ENCODE results near the gene SHROOM3.
"Not testable (repeated sequence)": the region's sequence is repeated elsewhere in the genome, so short reads cannot be mapped to it uniquely, and the experiment has no call there.

SHROOM3 gene

DNA sequence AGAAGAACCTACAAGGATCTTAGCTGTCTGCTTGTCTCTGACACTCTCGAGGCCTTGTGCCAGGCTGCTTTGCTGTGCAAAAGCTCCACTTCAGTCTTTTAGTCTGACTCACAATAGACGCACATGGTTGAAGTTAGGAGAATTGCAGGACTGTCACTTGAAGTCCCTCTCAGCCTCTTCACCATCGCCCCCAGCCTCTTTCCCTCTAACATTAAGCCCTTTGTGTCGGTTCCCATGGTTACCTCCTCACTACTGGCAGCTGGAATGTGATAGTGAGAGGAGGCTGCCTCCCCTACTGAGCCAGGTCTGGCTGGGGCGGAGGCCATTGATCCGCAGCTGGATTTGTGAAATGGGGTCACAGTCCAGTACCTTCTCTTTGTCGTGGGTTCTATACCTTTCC, 261.1 kb downstream of the SHROOM3 start:
- DNase-seq (ENCODE audit: low read depth in 2 of 2), result no peak

DNA sequence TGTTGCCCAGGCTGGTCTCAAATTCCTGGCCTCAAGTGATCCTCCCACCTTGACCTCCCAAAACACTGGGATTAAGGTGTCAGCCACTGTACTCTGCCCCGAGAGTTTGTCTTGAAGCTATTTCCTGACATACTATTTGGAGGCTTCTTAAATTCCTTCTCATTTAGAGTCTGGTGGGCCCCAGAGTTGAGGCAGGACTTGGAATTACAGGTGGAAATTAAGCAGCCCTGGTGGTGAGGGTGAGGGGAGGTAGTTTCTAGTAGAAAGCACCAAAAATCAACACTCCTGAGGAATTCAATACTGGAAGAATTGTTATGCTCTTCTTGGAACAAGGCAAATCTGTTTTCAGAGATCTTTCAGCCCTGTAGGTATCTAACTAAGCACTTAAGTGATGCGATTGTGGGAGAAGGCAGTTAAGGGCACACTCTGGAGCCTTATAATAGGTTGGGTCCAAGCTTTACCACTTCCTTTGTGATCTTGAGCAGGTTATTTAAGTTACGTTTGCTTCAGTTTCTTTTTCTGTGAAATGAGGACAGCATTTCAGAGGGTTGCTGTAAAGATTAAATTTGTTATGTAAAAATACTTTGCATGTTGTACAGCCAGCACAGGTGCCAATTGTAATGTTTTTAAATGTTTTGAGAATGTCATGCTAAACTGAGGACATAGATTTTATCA, 262.2 kb downstream of the SHROOM3 start:
- no peak for DNase-seq (ENCODE audit: low read depth in 2 of 2)

DNA sequence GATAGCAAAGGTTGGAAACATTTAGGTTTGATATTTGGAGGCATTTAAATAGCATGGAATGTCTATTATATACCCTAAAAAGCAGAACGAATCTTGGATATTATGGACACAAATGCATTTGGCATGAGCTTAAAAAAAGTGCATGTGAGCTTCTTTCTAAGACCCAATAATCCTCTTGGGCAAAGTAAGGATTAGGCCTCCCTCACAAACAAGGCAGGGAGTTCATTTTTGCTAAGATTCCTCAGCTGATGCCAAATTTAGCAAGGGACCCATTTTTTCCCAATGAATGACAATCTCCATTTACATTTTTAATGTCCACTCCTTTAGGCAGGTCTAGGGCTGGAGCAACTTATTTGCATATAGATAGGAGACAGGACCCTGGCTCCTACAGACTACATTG, 263.1 kb downstream of the SHROOM3 start:
- DNase-seq (ENCODE audit: low read depth in 2 of 2), result no peak

DNA sequence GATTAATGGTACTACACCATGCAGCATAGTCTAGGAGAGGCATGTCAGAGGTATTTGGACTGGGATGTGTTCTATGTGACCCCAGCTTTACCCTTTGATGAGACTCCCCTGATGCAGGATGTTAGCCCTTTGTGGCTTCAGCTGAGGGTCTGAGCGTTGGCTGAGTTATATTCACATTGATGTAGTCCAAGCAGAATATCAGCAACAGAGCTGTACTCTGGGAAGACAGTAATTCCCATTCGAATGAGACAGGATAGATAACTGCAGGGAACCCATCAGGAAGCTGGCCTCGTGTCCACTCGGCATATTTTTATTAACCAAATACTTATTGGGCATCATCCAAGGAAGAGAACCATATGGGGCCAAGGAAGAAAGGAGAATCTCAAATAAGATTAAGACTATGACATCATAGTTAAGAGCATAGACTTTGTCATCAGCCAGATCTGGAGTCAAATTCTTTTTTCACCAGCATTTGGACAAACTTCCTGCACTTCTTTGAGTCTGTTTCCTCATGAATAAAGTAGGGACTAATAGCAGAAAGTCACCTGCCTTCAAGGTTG, 264.8 kb downstream of the SHROOM3 start:
- DNase-seq (ENCODE audit: low read depth in 2 of 2), result no peak

DNA sequence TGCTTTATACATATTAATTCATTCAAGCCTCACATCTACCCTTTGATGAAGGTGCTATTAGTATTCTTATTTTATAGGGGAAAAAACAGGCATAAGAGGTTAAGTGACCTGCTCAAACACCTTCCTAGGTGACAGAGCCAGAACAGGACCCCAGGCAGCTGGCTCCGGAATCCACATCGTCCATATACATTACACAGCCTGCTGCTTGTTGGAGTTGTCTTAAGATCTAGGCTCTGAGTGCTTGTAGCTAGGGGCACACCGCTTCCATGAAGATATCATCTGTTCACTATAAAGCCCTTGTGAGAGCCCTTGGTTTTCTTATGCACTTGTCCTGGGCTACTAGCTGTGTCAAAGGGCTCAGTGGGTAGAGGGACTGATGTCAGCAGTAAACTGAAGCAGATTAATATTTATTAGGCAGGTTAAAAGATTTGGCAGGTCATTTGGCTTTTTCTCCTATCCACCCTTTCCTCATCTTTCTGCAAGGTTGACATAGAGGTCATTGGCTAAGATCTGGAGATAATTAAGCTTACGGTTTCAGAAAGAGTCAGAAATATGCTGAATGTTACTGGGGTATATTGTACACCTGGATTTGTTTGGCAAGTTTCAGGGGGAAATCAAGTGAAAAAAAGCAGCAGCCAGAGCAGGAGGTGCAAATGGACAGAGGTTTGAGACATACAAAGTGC, 267.6 kb downstream of the SHROOM3 start:
- DNase-seq (ENCODE audit: low read depth in 2 of 2), result no peak

DNA sequence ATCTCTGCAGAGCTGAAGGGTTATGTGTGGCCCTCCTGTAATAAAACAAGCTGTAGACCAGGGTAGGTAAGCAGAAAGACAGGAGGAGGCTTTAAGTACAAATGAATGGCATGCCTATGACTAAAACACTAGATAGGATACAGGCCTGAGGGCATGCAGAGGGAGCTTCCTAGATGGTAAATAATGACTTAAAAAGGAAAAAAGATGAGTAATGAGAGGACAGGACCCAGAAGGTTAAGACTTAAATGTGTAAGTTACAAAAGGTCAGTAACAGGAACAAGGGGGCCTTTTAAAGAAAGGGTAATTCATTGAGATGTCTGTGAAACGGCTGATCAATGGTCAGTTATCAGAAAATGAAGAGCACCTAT, 268.1 kb downstream of the SHROOM3 start:
- no peak for DNase-seq (ENCODE audit: low read depth in 2 of 2)

DNA sequence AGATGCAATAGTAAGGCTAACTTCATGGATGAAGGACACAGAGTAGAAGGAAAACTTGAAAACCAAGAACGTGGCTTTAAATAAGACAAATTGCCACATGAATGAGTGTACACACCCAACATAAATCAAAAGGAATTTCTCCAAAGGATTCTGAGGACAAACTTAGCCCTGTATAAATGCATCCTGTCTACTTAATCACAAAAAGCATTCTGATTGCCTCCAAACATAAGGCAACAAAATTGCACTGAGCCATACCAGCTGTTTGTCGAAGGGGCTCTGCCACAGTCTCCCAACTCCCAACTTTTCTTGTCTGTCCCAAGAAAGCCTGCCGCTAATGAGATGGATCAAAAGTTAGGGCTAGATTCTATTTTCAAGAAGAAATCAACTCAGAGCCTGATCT, 268.6 kb downstream of the SHROOM3 start:
- DNase-seq (ENCODE audit: low read depth in 2 of 2), result no peak

DNA sequence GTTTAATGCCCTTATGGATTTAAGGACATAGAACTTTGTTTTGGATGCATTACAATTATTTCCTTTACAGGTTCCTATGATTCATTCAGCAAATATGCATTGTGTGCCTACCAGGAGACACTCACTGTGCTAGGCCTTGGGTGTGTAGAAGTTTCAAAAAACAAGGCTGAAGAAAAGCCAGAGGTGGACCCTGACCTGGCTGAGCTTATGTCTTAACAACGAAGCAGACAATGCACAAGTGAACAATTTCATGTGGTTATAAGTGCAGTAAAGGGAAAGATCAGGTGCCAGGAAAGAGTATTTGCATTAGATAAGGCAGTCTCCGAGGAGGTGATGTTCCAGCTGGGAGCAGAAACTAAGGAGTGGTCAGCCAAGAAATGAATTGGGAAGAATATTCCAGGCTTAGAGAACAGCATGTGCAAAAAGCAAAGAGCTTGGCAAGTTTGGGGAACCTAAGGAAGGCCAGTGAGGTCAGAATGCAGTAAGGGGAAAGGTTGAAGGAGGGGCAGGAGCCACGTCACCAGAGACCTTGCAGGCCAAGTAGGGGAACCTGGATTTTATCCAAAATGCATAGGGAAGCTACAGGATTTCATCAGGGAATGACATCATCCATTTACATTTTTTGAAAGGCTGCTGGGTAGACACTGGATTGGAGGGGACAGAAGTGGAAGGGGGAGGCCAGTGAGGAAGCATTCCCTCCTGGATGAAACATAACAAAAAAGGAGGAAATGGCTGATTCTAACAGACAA, 269.3 kb downstream of the SHROOM3 start:
- DNase-seq (ENCODE audit: low read depth in 2 of 2), result no peak

DNA sequence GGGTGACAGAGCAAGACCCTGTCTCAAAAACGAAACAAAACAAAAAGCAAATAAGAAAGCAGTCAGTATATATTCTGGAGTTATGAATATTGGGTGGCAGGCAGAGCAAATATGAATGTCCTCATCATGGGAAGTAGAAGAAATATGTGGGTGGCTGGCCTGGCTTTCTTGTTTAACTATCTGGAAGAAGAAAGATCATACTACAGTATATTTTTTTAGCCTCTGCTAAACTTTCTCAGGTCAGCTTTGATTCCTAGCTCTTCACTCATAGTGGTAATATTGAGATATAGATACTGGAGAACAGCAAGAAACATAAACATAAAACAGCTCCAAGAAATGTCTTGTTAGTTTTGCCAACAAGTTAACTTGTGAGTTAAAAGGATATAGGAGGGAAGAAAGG, 270.4 kb downstream of the SHROOM3 start:
- no peak for DNase-seq (ENCODE audit: low read depth in 2 of 2)

DNA sequence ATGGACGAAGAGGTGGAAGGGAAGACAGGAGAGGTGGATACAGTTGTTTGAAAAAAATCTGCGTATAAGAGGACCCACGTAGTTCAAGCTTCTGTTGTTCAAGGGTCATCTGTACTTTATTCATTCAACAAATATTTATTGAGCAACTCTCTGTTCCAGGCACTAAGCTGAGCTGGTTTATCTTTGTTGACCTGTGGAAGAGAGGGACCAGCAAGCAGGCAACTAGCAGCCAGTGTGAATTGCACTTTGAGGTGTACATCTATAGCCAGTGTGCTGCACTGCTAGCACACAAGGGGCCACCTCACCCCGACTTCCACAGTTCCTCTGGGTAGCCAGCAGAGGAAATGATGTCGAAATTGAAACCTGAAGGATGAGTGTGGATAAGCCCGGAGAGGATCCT, 271.6 kb downstream of the SHROOM3 start:
- no peak for DNase-seq (ENCODE audit: low read depth in 2 of 2)

DNA sequence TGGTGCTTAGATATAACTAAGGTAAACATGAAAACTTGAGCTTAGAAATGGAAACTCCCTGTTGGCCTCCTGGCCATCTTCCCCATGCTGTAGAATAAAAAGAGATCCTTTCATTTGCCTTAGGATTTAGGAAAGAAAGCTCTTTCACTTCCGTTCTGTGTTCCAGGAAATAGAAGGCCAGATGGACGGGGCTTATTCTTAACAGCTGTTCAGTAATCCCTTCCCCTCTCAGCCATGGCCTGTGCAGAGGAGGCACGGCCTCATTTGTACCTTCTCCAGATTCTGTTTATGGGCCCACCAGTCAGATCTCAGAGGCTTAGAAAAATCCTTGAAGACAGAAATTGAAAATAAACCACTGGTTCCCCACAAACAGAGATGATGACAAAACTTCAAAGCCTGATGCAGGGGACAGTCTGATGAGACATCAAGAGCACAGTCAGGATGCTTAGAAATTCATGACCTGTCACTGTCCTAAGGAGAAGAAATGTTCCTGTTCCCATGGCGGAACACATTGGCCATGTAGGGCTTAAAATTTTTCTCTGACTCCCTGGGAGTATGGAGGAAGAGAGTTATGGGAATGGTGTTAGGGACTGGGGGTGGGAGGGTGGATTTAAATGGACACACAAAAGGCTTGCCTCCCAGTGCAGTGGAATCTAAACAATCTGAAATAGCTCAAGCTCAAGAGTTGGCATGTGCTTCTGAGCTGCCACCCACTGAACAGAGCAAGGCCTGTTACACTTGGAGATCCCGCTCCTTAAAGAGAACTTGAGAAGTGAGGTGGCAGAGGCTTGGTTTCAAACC, 274.1 kb downstream of the SHROOM3 start:
- no peak for DNase-seq (ENCODE audit: low read depth in 2 of 2)

DNA sequence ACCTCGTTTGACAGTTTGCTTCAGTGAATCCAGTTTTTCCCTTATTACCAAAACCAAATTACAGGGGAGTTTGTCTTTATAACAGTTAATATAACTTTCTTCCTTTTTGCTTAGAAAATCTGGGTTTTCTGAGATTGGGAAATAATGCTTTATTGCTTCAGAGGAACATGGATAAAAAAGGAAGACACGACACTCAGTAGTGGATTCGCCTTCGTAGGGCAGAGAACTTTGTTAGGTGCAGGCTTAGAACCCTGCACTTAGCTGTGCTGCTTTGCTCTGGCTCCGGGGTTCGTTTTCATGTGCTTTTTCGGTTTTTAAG, 274.7 kb downstream of the SHROOM3 start:
- no peak for DNase-seq (ENCODE audit: low read depth in 2 of 2)

DNA sequence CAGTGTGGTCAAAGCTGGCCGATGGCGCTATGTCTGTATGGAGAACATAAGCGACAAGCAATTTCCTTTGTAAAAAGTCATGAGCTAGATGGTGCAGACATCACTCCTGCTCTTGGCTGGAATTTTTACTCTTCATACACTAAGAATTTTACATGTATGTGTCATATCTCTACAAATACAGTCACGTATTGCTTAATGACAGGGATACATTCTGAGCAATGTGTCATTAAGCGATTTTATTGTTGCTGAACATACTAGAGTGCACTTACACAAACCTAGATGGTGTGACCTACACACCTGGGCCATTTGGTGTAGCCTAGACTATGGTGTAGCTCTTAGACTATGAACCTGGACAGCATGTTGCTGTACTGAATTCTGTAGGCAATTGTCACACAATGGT, 277.5 kb downstream of the SHROOM3 start:
- no peak for DNase-seq (ENCODE audit: low read depth in 2 of 2)

DNA sequence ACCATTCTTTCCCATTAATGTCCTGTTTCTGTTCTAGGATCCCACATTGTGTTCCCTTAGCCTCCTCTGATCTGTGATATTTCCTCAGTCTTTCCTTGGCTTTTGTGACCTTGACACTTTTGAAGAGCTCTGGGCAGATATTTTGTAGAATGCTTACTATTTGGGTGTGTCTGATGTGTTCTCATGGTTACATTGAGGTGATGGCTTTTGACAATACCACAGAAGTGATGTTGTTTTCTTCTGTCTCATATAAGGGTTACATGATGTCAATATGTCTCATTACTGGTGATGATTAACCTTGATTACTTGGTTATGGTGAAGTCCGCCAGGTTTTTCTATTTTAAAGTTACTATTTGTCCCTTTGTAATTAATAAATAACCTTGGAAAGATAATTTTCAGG, 279.2 kb downstream of the SHROOM3 start:
- no peak for DNase-seq (ENCODE audit: low read depth in 2 of 2)

DNA sequence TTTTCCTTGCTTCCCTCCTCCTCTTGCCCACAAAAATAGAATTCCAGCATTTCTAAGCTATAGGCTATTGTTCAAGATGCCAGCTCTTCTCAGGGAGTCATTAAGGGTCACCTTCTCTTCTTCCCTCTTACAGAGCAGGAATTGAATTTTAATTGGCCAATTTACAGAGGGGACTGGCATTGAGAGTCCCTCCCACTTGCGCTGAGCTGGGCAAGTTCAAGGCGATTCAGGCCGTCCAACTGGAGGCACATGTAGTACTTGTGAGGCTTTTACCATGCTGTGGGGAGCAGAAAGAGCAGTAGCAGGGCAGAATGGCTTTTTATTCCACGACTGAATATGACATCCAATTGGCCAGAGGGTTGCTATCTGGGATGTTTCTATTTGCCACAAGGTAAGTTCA, 281.0 kb downstream of the SHROOM3 start:
- no peak for DNase-seq (ENCODE audit: low read depth in 2 of 2)

DNA sequence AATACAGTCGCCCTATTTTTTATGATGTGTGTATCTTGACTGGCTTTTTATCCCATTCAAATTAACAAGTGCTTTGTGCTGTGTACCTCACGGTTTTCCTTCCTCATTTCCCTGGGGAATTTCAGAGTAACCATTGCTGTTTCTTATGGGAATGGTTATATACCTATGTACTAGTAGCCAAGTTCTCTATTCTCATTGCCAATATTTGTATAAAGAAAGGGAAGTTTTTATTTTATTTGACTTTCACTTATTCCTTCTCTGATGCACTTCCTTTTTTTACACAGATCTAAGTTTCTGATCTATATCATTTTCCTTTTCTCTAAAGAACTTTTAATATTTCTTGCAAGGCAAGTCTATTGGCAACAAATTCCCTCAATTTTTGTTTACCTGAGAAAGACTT, 281.6 kb downstream of the SHROOM3 start:
- DNase-seq (ENCODE audit: low read depth in 2 of 2), result no peak

DNA sequence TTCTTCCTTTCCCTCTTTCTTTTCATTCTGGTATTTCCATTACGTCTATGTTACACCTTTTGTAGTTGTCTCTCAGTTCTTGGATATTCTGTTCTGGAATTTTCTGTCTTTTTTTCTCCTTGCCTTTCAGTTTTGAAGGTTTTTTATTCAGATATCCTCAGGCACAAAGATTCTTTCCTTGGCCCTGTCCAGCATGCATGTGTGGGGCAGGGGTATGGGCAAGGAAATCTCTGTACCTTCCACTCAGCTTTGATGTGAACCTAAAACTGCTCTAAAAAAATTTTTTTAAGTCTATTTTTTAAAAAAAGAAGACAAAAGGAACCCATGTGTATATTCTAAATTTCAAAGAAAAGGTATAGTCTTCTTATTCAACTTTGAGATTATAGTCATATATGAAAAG, 282.4 kb downstream of the SHROOM3 start:
- no peak for DNase-seq (ENCODE audit: low read depth in 2 of 2)

DNA sequence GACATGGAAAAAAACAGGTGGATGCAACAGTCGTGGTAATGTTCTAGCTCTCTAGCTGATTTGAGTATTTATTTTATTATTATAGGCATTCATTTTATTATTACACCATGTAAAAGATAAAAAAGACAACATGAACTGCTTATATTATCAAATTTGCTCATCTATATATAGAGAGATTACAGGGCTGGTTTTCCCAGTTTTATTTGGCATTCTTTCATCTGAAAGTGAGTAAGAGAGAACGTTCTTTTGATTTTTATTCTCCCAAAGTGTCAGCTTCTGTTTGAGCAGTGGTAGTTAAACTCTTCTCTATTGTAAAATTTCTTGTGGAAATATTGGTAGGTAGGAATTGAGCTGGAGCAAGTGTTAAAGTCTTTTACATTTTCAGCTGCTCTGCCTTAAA, 283.0 kb downstream of the SHROOM3 start:
- no peak for DNase-seq (ENCODE audit: low read depth in 2 of 2)

DNA sequence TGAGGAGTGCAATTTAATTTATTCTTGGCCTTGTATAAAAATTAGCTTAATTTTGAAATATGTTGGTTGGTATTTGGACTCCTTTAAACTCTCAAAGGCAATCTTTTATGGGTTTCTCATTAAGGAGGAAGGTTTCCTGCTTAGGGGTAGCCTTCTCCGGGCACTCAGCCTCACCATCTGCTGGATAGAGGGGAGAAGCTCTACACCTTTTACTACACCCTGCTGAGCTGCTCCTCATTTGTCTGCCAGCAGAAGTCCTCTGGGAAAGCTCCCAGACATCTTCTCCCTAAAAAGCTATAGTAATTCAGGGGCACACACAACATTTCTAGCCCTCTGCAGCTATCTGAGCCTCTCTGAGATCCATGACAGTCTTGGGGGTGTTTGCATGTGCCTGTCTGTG, 283.8 kb downstream of the SHROOM3 start:
- DNase-seq (ENCODE audit: low read depth in 2 of 2), result no peak

DNA sequence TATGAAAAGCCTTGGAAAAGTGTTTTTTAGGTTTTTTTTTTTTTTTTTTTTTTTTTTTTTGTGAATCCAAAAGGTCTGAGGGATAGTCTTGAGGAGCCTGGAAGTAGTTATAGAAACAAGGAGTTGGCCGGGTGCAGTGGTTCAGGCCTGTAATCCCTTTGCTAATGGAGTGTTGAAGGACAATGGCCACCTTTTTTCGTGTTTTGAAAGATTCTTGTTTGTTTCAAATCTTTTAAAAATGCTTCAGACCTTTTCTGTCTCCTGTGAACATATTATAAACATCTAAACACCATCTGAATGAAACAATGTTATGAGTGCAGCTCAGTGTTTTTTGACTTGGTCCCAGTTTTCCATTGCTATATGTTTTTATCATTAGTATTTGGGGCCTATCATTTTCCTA, 285.1 kb downstream of the SHROOM3 start:
- DNase-seq (ENCODE audit: low read depth in 2 of 2), result no peak

DNA sequence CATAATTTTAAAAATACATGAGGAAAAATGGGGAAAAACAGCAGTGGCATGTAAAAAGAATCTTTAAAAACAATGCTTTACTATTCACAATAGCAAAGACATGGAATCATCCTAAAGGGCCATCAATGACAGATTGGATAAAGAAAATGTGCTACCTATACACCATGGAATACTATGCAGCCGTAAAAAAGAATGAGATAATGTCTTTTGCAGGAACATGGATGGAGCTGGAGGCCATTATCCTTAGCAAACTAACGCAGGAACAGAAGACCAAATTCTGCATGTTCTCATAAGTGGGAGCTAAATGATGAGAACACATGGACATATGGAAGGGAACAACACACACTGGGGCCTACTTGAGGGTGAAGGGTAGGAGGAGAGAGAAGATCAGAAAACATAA, 287.1 kb downstream of the SHROOM3 start:
- DNase-seq (ENCODE audit: low read depth in 2 of 2), result not testable (repeated sequence)

DNA sequence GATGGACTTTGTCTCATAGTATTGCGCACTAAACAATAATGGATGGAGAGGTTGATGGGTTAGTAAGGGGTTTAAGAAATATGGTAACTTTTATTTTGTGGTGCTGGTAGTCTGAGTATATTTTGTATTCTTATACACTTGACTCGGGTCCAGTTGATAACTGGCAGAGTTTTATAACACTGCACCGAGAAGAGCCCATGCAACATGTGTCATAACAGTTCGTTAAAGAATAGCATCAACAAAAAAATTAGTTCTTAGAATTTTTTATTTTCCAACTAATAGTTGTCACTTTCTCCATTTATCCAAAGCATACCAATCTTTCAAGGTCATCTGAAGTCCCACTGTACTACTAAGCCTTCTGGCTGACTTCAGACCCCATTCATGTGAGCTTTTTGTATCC, 287.8 kb downstream of the SHROOM3 start:
- DNase-seq (ENCODE audit: low read depth in 2 of 2), result no peak

Measured in activated CD4-positive, alpha-beta T cell treated with anti-CD3 and anti-CD28 coated beads for 24 hours (primary cell).